HS-5 (cell line): ENCODE measurements around the gene AFAP1.
A peak's percentile ranks its signal among the peaks of the same experiment; 100 is the strongest.

Experiments used
- DNase-seq: peaks from one replicate; pipeline ENCODE4 v3.0.0-alpha.2; 2012; ENCODE audit warnings: low read depth

The AFAP1 gene

GRCh38 chr4:7915875-7916242, 23.8 kb downstream of the AFAP1 start:
- DNase-seq: no peak

- DNase-seq: no peak
These were observed 26.8 kb downstream of the AFAP1 start for GRCh38 chr4:7912826-7913225.

DNA sequence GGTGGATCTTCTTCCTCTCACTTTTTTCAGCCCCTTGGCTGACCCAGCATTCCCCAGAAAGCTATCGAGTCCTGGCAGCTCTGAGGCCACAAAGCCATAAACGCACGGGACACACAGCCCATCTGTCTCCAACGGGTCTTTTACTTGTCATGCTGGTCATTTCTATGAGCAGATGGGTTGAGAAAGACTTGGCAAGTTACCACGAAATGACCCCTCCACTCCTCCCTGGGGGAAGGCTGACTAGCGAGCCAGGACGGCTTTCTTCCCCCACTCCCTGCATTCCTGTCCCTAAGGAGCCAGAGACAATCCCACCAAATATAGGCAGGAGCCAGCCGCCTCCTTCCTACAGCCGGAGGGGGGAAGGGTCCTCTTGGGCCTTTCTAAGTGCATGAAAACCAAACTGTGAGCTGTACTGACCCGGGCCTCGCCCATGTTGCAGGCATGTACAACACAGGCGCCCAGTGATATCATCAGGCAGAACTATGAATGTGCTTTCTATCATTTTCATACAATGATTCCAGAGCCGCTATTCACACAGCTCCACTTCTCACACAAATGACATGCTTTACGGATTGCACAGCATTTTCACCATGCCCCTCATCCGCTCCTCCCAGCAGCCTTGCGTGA, 28.6 kb downstream of the AFAP1 start:
- peak; percentile 70 for DNase-seq

GRCh38 chr4:7910263-7910896, 29.3 kb downstream of the AFAP1 start:
- DNase-seq: no peak

DNA sequence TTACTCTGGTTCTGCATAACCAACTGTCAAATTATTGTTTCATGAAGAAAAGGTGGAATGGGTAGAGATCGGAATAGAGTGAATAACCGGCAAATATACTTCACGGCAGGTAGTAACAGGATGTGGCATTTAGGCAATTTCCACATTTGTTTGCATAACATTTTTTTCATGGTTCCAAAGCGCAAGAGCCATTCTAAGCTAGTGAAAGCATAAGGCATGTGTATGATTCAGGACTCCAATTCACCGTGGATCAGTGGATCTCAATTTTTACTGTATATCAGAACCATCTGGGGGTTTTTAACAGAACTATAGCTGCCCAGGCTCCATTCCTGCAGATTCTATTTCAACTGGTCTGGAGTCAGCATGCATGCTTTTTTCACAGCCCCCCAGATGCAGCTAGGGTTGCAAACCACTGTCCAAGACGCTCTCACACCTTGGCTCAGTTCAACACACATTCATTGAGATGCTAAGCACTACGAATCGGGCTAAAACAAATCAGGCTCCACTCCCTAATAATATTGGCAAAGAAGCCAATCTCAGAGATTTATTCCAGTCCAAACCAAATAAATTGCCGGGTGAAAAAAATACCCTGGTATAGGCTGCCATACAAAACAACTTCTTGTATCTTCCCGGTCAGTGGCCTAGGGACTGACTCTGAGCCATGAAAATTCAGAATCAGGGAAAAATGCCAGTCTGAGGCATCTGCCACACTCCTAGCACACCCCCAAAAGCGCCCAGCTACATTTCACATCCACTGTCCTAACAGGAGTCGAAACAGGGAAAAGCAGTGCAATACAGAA, 30.0 kb downstream of the AFAP1 start:
- no peak for DNase-seq

GRCh38 chr4:7908668-7909067, 31.0 kb downstream of the AFAP1 start:
- no peak for DNase-seq

- no peak for DNase-seq
These were observed 32.5 kb downstream of the AFAP1 start for GRCh38 chr4:7907142-7907541.

- no peak for DNase-seq
These were observed 33.4 kb downstream of the AFAP1 start for GRCh38 chr4:7906171-7906701.

DNA sequence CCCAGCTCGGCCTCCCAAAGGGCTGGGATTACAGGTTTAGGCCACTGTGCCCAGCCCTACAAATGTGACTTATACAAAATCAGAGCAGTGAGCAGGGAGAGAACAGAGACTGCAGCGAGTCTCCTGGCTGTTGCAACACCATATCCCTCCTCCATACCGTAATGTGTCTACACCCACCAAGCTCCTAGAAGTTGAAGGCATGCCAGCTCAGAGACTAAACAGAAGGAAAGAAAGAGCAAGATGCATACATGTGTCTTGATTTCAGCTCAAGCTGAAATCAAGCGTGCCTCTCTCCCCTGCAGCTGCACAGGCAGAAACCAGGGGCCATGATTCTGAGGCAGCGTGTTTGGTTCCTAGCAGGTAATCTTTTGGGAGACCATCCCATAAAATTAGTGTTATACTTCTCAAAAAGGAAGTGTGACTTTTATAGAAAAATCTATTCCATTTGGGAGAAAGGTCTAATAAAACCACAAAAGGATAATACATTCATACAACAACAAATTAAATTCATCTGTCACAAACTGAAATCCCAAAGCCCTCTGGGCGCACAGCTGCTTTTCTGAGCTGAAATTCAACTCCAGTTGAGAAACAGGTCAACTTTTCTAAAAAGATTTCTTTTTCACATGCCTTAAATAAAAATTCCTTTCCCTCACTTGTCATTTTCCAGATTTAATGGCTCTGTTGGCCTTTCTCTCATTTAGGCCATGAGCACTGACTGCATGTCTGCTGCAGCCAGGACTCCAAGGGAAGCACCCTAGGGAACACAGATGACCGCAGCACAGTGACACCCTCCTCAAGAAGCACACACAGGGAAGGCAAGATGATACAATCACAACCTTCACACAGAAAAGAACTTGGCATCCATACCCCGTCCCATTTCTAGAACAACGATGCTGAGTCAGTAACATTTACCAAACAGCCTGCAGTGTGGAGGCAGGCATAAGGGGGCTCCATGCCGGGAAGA, 34.4 kb downstream of the AFAP1 start:
- DNase-seq: peak; percentile 72

DNA sequence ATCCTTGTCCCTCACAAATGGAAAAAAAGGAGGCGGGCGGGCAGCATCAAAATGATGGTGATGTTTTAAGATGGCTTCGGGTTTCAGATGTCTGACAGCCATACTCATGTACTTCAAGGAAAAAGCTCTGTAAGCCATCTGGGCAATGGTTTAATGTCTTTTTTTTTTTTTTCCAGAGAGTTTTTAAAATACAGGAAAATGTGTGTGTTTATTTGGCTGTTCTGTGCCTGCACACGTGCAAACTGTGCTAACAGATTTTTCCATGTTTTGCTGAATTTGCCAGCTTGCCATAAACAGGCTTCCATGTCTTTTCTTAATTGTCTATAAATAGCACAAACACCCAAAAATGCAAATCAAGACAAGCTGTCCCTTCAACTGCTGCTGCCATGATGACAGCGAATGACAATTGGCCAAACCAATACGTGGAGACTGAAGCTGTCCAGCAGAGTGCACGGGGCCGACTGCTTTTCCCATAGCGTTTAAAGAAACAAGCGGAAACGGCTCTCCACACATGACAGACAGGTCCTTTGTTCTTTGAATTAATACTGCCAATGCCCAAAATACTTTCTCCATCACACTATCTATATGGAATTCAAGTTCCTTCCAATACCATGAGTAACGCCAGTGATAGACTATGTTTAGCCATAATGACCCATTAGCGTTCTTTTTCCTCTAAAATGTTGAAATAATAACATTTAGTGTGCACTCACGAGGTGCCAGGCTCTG, 35.7 kb downstream of the AFAP1 start:
- peak; percentile 90 for DNase-seq

- DNase-seq: no peak
These were observed 36.8 kb downstream of the AFAP1 start for GRCh38 chr4:7902826-7903225.

DNA sequence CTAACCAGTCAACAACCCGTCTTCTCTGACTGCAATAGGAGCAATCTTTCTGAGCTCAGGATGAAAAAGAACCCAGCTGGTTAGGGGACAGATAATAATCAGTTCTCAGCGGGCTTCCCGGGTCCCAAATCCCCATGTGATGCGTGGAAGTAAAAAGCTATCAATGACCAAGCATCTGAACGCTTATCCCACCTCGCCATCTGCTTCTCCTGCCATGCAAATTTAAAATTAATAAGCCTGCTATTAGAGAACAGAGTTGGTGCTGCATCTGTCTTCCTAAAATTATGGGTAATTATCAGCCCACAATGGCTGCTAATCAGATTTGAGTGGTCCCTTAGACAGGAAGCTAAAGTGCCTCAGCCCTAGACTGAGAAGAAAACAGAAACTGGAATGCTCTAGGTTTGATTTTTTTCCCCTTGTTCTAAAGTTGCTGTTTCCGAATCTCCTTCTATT, 37.5 kb downstream of the AFAP1 start:
- DNase-seq: no peak

DNA sequence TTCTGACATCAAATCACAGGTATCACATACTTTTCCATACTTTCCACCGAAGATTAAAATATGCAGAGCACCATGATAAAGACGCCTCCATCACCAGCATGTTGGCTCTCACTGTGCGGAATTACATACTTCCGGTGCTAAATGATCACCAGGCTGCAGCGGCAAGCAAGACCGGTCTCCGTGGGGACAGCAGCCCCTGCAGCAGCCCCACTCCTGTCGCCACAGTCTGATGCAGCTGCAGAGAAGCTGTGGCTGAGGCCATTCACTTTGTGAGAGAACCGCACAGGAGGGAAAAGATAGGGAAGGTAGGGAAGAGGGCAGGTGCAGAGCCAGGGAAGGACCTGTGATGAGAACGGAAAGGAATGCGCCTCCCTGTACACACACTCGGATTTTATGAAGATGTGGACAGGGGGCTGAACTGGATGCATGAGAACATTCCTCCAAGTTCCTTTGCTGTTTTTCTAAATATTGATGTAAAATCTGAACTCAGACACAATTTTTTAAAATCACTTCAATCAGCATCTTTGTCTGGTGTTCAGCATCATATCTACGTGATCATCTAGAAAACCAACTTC, 38.3 kb downstream of the AFAP1 start:
- no peak for DNase-seq

GRCh38 chr4:7900334-7900909, 39.2 kb downstream of the AFAP1 start:
- no peak for DNase-seq

DNA sequence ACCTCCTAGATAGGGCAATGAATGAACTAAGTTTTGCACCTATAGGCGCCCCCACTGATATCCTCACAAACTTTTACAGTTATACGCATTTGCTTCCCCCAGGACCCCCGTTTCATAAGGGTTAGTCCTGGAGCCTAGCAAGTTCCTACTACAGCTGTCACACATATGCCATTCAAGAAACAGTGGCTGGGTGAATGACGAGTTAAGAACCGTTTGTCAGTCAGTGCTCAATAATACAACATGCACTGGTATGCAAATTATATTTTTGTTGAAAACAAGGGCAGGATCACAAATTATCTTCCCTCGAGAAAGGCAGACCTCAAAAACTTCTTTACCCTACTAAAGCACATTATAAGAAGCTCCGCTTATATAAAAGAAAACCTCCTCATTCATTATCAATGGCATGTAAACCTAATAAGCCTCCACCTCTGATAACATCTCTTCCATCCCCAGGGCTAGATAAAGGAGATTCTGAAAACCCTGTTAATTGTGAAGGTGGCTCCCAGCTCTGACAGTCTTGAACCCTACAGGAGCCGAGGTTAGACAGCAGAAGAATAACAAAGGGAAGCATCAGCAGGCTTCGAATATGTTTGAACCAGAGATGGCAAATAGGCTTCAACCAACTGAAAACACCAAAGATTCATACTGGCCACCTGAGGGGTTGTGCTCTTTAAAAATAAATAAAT, 40.3 kb downstream of the AFAP1 start:
- no peak for DNase-seq

DNA sequence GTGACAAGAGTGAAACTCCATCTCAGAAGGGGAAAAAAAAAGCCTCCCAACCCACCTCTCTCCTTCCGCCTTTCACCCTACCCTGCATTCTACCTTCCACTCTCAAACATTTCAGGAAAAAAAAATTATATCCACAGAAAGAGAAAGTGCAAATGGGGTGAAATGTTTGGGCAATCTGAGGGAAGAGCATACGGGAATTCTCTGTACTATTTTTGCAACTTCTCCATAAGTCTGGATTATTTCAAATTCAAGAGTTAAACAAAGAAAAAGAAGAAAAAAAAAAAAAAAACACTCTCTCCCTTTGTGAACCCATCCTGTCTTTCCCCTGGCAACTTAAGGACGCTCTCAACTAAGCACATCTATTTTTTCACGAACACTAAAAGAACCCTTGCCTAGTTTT, 41.3 kb downstream of the AFAP1 start:
- no peak for DNase-seq

GRCh38 chr4:7897811-7898210, 41.9 kb downstream of the AFAP1 start:
- DNase-seq: no peak

DNA sequence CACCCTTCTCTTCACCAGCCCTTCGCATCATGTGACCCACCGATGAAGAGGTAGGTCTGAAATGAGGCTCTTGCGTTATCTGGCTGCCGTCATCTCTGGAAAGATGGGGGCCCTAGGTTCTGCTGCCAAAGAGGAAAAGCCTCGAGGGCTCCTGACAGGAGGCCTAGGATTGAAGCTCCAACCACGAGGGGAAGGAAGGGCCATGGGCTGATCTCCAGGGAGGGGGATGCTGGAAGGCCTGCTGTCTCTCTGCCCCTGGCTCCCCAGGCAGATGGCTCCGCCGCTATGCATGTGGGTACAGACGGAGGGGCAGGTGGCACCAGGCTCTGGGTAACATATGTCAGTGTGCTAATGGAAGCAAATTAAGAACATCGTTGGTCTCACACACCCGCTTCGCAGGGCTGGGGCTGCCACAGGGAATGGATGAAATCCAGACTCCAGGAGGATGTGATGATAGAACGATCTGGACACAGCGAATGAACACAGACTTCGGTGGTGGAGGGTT, 44.9 kb downstream of the AFAP1 start:
- no peak for DNase-seq

GRCh38 chr4:7894098-7894676, 45.5 kb downstream of the AFAP1 start:
- no peak for DNase-seq
